Measurements from ENCODE around the gene TENM3. TPM values are rescaled to one million over a fixed set of nuclear protein-coding genes. Genes with fewer than 3 reads are reported as not detected.

The TENM3 gene
- total and polyA plus RNA-seq, 2 experiments from 2014 or later, result 16.1 to 70.9 TPM

- Histone ChIP-seq H3K4me1 (ENCODE audit: insufficient read depth) (no peaks in the 10 kb centered on the region), H3K27ac (no peak overlapping the region), H2AFZ (no peak overlapping the region), H3K4me2 (no peak overlapping the region), H3K9me2 (replicated peaks; ENCODE audit: insufficient read depth) (no peaks in the 10 kb centered on the region), H3K4me3 (no peak overlapping the region), H4K20me1 (ENCODE audit: insufficient read depth, poor library complexity, severe bottlenecking) (no peaks in the 10 kb centered on the region), H3K27me3 (no peaks in the 10 kb centered on the region), H3K79me2 (no peaks in the 10 kb centered on the region), H3K36me3 (replicated peaks; ENCODE audit: insufficient read depth, low read depth) (no peaks in the 10 kb centered on the region), H3K9me3 (ENCODE audit: low read depth) (no peaks in the 10 kb centered on the region)
- DNase-seq (ENCODE audit: low spot score), result no peak
- WGBS (ENCODE audit: low lambda C conversion rate, missing lambda C conversion rate), result 78% methylated on average over 7 of the region's 7 CpGs
- TF ChIP-seq CTCF (IDR thresholded peaks at IDR 0.05; ENCODE audit: poor library complexity) (no peak), EZH2 (IDR thresholded peaks at IDR 0.05; ENCODE audit: borderline replicate concordance) (no peak), EZH2phosphoT487 (IDR thresholded peaks at IDR 0.05; ENCODE audit: low read depth, severe bottlenecking, unreplicated experiment) (no peak)
Measured at GRCh38 chr4:182228991-182229577, 14.1 kb upstream of the TENM3 start.

GRCh38 chr4:182230256-182230655 lies 12.9 kb upstream of the TENM3 start:
- Histone ChIP-seq H3K4me3 (no peak overlapping the region), H3K27me3 (no peaks in the 10 kb centered on the region), H3K9me3 (ENCODE audit: low read depth) (no peaks in the 10 kb centered on the region), H3K4me2 (no peak overlapping the region), H4K20me1 (ENCODE audit: insufficient read depth, poor library complexity, severe bottlenecking) (no peaks in the 10 kb centered on the region), H2AFZ (no peak overlapping the region), H3K27ac (no peak overlapping the region), H3K79me2 (no peaks in the 10 kb centered on the region), H3K36me3 (replicated peaks; ENCODE audit: insufficient read depth, low read depth) (no peaks in the 10 kb centered on the region), H3K4me1 (ENCODE audit: insufficient read depth) (no peaks in the 10 kb centered on the region), H3K9me2 (replicated peaks; ENCODE audit: insufficient read depth) (no peaks in the 10 kb centered on the region)
- DNase-seq (ENCODE audit: low spot score), result no peak
- WGBS (ENCODE audit: low lambda C conversion rate, missing lambda C conversion rate), result 95% methylated on average over 11 of the region's 11 CpGs
- TF ChIP-seq EZH2phosphoT487 (IDR thresholded peaks at IDR 0.05; ENCODE audit: low read depth, severe bottlenecking, unreplicated experiment) (no peak), EZH2 (IDR thresholded peaks at IDR 0.05; ENCODE audit: borderline replicate concordance) (no peak), CTCF (IDR thresholded peaks at IDR 0.05; ENCODE audit: poor library complexity) (no peak)

- no peak for DNase-seq (ENCODE audit: low spot score)
- no peak overlapping the region for H3K4me2 ChIP-seq
Measured at GRCh38 chr4:182231080-182231479, 12.1 kb upstream of the TENM3 start.

More at GRCh38 chr4:182231080-182231479, 12.1 kb upstream of the TENM3 start:
- H4K20me1 ChIP-seq (ENCODE audit: insufficient read depth, poor library complexity, severe bottlenecking), result no peaks in the 10 kb centered on the region
- no peaks in the 10 kb centered on the region for H3K9me2 ChIP-seq (replicated peaks; ENCODE audit: insufficient read depth)
- H3K79me2 ChIP-seq, result no peaks in the 10 kb centered on the region
- H2AFZ ChIP-seq, result no peak overlapping the region
- 58% methylated on average over 4 of the region's 4 CpGs for WGBS (ENCODE audit: low lambda C conversion rate, missing lambda C conversion rate)
- no peaks in the 10 kb centered on the region for H3K4me1 ChIP-seq (ENCODE audit: insufficient read depth)
- no peak overlapping the region for H3K4me3 ChIP-seq
- TF ChIP-seq EZH2 (IDR thresholded peaks at IDR 0.05; ENCODE audit: borderline replicate concordance) (no peak), EZH2phosphoT487 (IDR thresholded peaks at IDR 0.05; ENCODE audit: low read depth, severe bottlenecking, unreplicated experiment) (no peak), CTCF (IDR thresholded peaks at IDR 0.05; ENCODE audit: poor library complexity) (no peak)
- H3K27ac ChIP-seq, result no peak overlapping the region
- no peaks in the 10 kb centered on the region for H3K27me3 ChIP-seq
- no peaks in the 10 kb centered on the region for H3K9me3 ChIP-seq (ENCODE audit: low read depth)
- no peaks in the 10 kb centered on the region for H3K36me3 ChIP-seq (replicated peaks; ENCODE audit: insufficient read depth, low read depth)

Measured in hepatocyte (in vitro differentiated cells).